CD4-positive, alpha-beta memory T cell (primary cell): ENCODE data around the gene MTERF2. TPM values are rescaled to one million over a fixed set of nuclear protein-coding genes. Genes with fewer than 3 reads are reported as not detected.
"Not testable (repeated sequence)": the region's sequence is repeated elsewhere in the genome, so short reads cannot be mapped to it uniquely, and the experiment has no call there.

Experiments used
- CTCF ChIA-PET: fragments of 350-600 bp; sonication (Branson Sonifier 250); formaldehyde crosslinking; loops from one replicate; lab custom pipeline; 2021; ENCODE audit warnings: inconsistent platforms; ENCODE audit not compliant: partially characterized antibody; lab: Charles Lee
- POLR2A ChIA-PET: fragments of 350-600 bp; sonication (Branson Sonifier 250); formaldehyde crosslinking; loops from one replicate; lab custom pipeline; 2021; ENCODE audit not compliant: partially characterized antibody; lab: Charles Lee
- DNase-seq, 5 donors: peaks; one replicate each; pipeline versions ENCODE4 v3.0.0 to v3.0.0-alpha.2; 2020 to 2022; ENCODE audit warnings: mixed read lengths in 1 of 5
- H3K27ac ChIP-seq: one replicate; pipeline ENCODE4 v1.7.0; 2013; ENCODE audit warnings: low read depth, low read length
- H3K27me3 ChIP-seq: 2 replicates; pipeline ENCODE4 v1.7.0; 2013; ENCODE audit warnings: mild to moderate bottlenecking, low read length, moderate library complexity; ENCODE audit not compliant: insufficient read depth
- H3K36me3 ChIP-seq: 2 replicates; pipeline ENCODE4 v1.7.0; 2013; ENCODE audit warnings: mild to moderate bottlenecking, low read length, moderate library complexity; ENCODE audit not compliant: insufficient read depth
- H3K4me1 ChIP-seq: 2 replicates; pipeline ENCODE4 v1.7.0; 2013; ENCODE audit warnings: mild to moderate bottlenecking, low read length, moderate library complexity; ENCODE audit not compliant: insufficient read depth
- H3K4me3 ChIP-seq, 2 donors: one replicate each; pipeline ENCODE4 v1.7.0; 2013; ENCODE audit warnings: low read length in 2 of 2, mild to moderate bottlenecking in 1 of 2
- H3K9me3 ChIP-seq, 2 donors: one replicate each; pipeline ENCODE4 v1.7.0; 2013; ENCODE audit warnings: low read length in 2 of 2, control low read depth in 1 of 2; ENCODE audit not compliant: control insufficient read depth in 1 of 2
- H3K27ac Mint-ChIP-seq, 7 donors: one replicate each; pipeline ENCODE4 v1.8.0; 2020 to 2021; ENCODE audit warnings: mixed read lengths in 7 of 7, mild to moderate bottlenecking in 6 of 7, inconsistent platforms in 3 of 7, moderate library complexity in 3 of 7
- H3K27me3 Mint-ChIP-seq, 2 donors: one replicate each; pipeline ENCODE4 v1.8.0; 2020 to 2021; ENCODE audit warnings: mixed read lengths in 2 of 2
- H3K36me3 Mint-ChIP-seq, 2 donors: one replicate each; pipeline ENCODE4 v1.8.0; 2020 to 2021; ENCODE audit warnings: mixed read lengths in 2 of 2, inconsistent platforms in 1 of 2, mild to moderate bottlenecking in 1 of 2
- H3K4me1 Mint-ChIP-seq, 4 donors: one replicate each; pipeline ENCODE4 v1.8.0; 2020 to 2021; ENCODE audit warnings: mixed read lengths in 4 of 4, mild to moderate bottlenecking in 1 of 4
- H3K4me3 Mint-ChIP-seq, 8 donors: one replicate each; pipeline ENCODE4 v1.8.0; 2020 to 2021; ENCODE audit warnings: mixed read lengths in 8 of 8, mild to moderate bottlenecking in 7 of 8, moderate library complexity in 6 of 8, inconsistent platforms in 3 of 8
- H3K9me3 Mint-ChIP-seq, 8 donors: one replicate each; pipeline ENCODE4 v1.8.0; 2020 to 2021; ENCODE audit warnings: mixed read lengths in 8 of 8, mild to moderate bottlenecking in 5 of 8, inconsistent platforms in 3 of 8, moderate library complexity in 1 of 8
- intact Hi-C: fragments of 100-400 bp; cut with micrococcal nuclease; formaldehyde crosslinking; loops from one replicate; pipeline ENCODE4 v1.15.1; 2023
- polyA plus RNA-seq, 2 donors: library from polyadenylated mRNA; unstranded; fragments of 300-500 nt; fragmentation: Illumina TruSeq; gene quantifications; one replicate each; pipeline ENCODE4 v1.2.3, GENCODE V29; 2021
- total RNA-seq, 2 experiments: library from RNA; stranded (reverse); gene quantifications; one replicate each; pipeline ENCODE4 v1.2.3, GENCODE V29; 2021

The MTERF2 gene
- total and polyA plus RNA-seq, 4 experiments from 2014 or later: 5.6 to 12.0 (median 10.3) TPM

DNA sequence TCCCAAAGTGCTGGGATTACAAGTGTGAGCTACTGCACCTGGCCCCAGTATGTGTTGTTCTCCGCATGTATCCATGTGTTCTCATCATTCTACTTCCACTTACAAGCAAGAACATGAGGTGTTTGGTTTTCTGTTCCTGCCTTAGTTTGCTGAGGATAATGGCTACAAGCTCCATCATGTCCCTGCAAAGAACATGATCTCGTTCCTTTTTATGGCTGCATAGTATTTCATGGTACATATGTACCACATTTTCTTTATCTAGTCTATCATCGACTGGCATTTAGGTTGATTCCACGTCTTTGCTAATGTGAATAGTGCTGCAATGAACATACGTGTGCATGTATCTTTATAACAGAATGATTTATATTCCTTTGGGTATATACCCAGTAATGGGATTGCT is 9.2 kb upstream of the MTERF2 start:
- peak overlapping the region in 1 of 7 donors; percentile 17 for H3K27ac Mint-ChIP-seq
- peaks cover 31 to 47% of the 10 kb centered on the region in 2 donors for H3K36me3 Mint-ChIP-seq
- H3K4me1 Mint-ChIP-seq, H3K27me3 Mint-ChIP-seq, intact Hi-C loops, CTCF ChIA-PET, H3K4me1 ChIP-seq, H3K4me3 Mint-ChIP-seq, H3K9me3 Mint-ChIP-seq, H3K4me3 ChIP-seq, DNase-seq, H3K27me3 ChIP-seq, POLR2A ChIA-PET, H3K9me3 ChIP-seq, H3K36me3 ChIP-seq, H3K27ac ChIP-seq: not testable (repeated sequence)

DNA sequence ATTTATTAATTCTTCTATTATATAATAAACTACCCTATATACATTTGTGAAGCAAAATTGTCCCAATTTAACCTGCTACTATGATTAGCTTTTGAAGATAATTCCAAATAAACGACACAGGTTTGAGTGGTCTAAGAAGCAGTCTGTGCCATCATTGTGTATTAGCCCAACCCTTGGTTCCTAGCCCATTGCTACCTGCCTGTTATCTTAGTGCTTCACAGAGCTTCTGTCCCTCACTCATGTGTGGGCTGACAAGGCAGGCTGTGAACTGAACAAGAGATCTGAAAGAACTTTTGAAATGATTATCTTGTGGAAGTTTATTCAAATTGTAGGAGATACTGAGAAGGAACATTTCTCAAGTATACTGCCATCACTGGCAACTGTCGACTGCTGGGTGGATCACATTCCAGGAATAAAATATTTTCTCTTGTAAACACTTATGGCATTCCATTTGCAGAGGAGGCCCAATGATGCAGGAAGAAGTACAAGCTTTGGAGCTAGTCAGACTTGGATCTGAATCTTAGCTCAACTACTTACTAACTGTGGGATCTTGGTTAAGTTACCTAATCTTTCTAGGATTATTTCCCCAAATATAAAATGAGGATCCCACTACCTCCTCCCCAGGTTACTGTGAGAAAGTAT is 7.8 kb upstream of the MTERF2 start:
- peaks cover 7% of the 10 kb centered on the region for H3K36me3 ChIP-seq
- Mint-ChIP-seq H3K27ac (peak overlapping the region in 1 of 7 donors; percentile 51), H3K4me3 (no peak overlapping the region), H3K27me3 (no peaks in the 10 kb centered on the region), H3K9me3 (no peaks in the 10 kb centered on the region), H3K4me1 (no peaks in the 10 kb centered on the region), H3K36me3 (peaks cover 26 to 40% of the 10 kb centered on the region in 2 donors)
- CTCF ChIA-PET: no interaction called here
- no peaks in the 10 kb centered on the region for H3K4me1 ChIP-seq
- no peaks in the 10 kb centered on the region for H3K9me3 ChIP-seq
- H3K27me3 ChIP-seq: no peaks in the 10 kb centered on the region
- no peak overlapping the region for H3K4me3 ChIP-seq
- POLR2A ChIA-PET: interaction anchor here (0.6 to 1.3 kb wide), 2 partner anchors 38 to 41 kb away, joined by 3 to 4 read pairs; no protein-coding TSS in a partner anchor
- no peak overlapping the region for H3K27ac ChIP-seq
- intact Hi-C loops: no loop called here
- no peak for DNase-seq

DNA sequence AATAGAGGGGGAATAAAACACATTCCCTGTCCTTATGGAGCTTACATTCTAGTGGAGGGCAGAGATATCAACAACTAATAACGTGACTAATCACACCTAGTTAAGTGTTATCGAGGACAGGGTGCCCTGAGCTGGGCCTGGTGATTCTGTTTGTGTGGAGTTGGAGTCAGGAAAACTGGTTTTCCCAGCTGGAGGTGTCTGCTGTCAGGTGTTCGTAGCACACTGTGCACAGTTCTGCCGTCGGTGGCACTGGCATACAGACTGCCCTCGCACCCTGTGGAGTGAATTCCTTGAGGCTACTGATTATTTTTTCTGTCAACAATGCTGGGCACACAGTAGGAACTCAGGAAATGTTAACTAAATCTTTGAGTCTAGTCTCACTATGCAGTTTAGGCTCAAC is 900 bp upstream of the MTERF2 start:
- Histone ChIP-seq H3K4me1 (peaks cover 29% of the 10 kb centered on the region), H3K9me3 (no peaks in the 10 kb centered on the region), H3K4me3 (no peak overlapping the region), H3K27me3 (no peaks in the 10 kb centered on the region), H3K36me3 (peaks cover 3% of the 10 kb centered on the region), H3K27ac (no peak overlapping the region)
- Mint-ChIP-seq H3K27me3 (no peaks in the 10 kb centered on the region), H3K4me3 (peak overlapping the region; percentile 10 to 97 (median 96)), H3K36me3 (peaks cover 9 to 16% of the 10 kb centered on the region in 2 donors), H3K9me3 (peaks cover 0 to 3% (median 0%) of the 10 kb centered on the region in 8 donors), H3K27ac (peak overlapping the region in 2 of 7 donors; percentile 43 to 86), H3K4me1 (peaks cover 30 to 49% (median 36%) of the 10 kb centered on the region in 4 donors)
- ChIA-PET CTCF (interaction anchor here (1.0 to 1.9 kb wide), 2 partner anchors 32 to 104 kb away, joined by 3 to 6 read pairs; partner anchors contain the start of gene TMEM263), POLR2A (interaction anchor here (0.9 to 2.9 kb wide), 6 partner anchors 10 to 630 kb away, joined by 3 to 24 read pairs (median 3); partner anchors contain the start of genes POLR3B and TMEM263)
- intact Hi-C loops: loop anchor here (1.0 kb wide), 1 partner anchor 32 kb away; no protein-coding TSS in a partner anchor
- DNase-seq: no peak

- peaks cover 7 to 16% of the 10 kb centered on the region in 2 donors for H3K36me3 Mint-ChIP-seq
- intact Hi-C loops: no loop called here
- Histone ChIP-seq H3K27ac (peak overlapping the region; percentile 87), H3K9me3 (no peaks in the 10 kb centered on the region), H3K36me3 (peaks cover 3% of the 10 kb centered on the region), H3K4me3 (peak overlapping the region; percentile 63 to 77), H3K4me1 (peaks cover 29% of the 10 kb centered on the region), H3K27me3 (no peaks in the 10 kb centered on the region)
- ChIA-PET CTCF (interaction anchor here (1.9 kb wide), 1 partner anchor 106 kb away, joined by 6 read pairs; no protein-coding TSS in a partner anchor), POLR2A (interaction anchor here (0.9 to 2.9 kb wide), 8 partner anchors 8 to 334 kb away, joined by 3 to 24 read pairs (median 4); partner anchors contain the start of gene TMEM263)
- H3K4me3 Mint-ChIP-seq: peak overlapping the region; percentile 95 to 97 (median 96)
- peaks cover 0 to 3% (median 0%) of the 10 kb centered on the region in 8 donors for H3K9me3 Mint-ChIP-seq
- peaks cover 30 to 49% (median 36%) of the 10 kb centered on the region in 4 donors for H3K4me1 Mint-ChIP-seq
- DNase-seq: no peak
- no peaks in the 10 kb centered on the region for H3K27me3 Mint-ChIP-seq
- peak overlapping the region in 6 of 7 donors; percentile 86 to 96 (median 94) for H3K27ac Mint-ChIP-seq
Observed at GRCh38 chr12:106986135-106986534, 811 bp downstream of the MTERF2 start.

- ChIA-PET CTCF (no interaction called here), POLR2A (interaction anchor here (1.5 to 1.6 kb wide), 2 partner anchors 25 to 29 kb away, joined by 4 to 5 read pairs; no protein-coding TSS in a partner anchor)
- intact Hi-C loops: no loop called here
- Histone ChIP-seq H3K36me3 (peaks cover 3% of the 10 kb centered on the region), H3K4me3 (no peak overlapping the region), H3K4me1 (peaks cover 29% of the 10 kb centered on the region), H3K27me3 (no peaks in the 10 kb centered on the region), H3K27ac (no peak overlapping the region), H3K9me3 (no peaks in the 10 kb centered on the region)
- DNase-seq: no peak
- Mint-ChIP-seq H3K36me3 (peaks cover 7 to 16% of the 10 kb centered on the region in 2 donors), H3K4me3 (peak overlapping the region in 6 of 8 donors; percentile 95 to 97 (median 96)), H3K27me3 (no peaks in the 10 kb centered on the region), H3K27ac (peak overlapping the region in 2 of 7 donors; percentile 15 to 80), H3K9me3 (peaks cover 0 to 3% (median 0%) of the 10 kb centered on the region in 8 donors), H3K4me1 (peaks cover 30 to 49% (median 36%) of the 10 kb centered on the region in 4 donors)
Observed at GRCh38 chr12:106985479-106985878, 1.5 kb downstream of the MTERF2 start.

DNA sequence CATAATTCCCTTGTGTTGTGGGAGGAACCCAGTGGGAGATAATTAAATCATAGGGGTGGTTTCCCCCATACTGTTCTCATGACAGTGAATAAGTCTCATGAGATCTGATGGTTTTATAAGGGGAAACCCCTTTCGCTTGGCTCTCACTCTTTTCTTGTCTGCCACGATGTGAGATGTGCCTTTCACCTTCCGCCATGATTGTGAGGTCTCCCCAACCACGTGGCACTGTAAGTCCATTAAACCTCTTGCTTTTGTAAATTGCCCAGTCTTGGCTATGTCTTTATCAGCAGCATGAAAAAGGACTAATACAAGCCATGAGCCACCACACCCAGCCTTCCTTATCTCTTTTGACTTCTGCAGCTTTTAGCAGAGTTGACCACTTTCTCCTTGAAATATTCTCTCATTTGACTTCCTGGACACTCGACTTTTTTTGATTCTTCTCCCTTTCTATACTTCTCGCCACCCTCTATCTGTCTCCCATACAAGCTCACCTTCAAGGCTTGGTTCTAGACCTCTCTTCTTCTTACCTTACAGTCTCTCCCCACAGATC is 2.3 kb downstream of the MTERF2 start:
- H3K36me3 Mint-ChIP-seq: peaks cover 7 to 16% of the 10 kb centered on the region in 2 donors
- H3K27me3 Mint-ChIP-seq: no peaks in the 10 kb centered on the region
- H3K27ac Mint-ChIP-seq: peak overlapping the region in 5 of 7 donors; percentile 4 to 81 (median 15)
- peak overlapping the region in 3 of 8 donors; percentile 0 to 32 (median 5) for H3K4me3 Mint-ChIP-seq
- Histone ChIP-seq H3K27me3 (no peaks in the 10 kb centered on the region), H3K27ac (no peak overlapping the region), H3K4me3 (no peak overlapping the region), H3K36me3 (peaks cover 3% of the 10 kb centered on the region), H3K9me3 (no peaks in the 10 kb centered on the region), H3K4me1 (peaks cover 29% of the 10 kb centered on the region)
- CTCF ChIA-PET: no interaction called here
- peaks cover 30 to 49% (median 36%) of the 10 kb centered on the region in 4 donors for H3K4me1 Mint-ChIP-seq
- H3K9me3 Mint-ChIP-seq: peaks cover 0 to 3% (median 0%) of the 10 kb centered on the region in 8 donors
- no peak for DNase-seq
- intact Hi-C loops: no loop called here
- POLR2A ChIA-PET: interaction anchor here (1.5 to 1.6 kb wide), 2 partner anchors 24 to 28 kb away, joined by 4 to 5 read pairs; no protein-coding TSS in a partner anchor

DNA sequence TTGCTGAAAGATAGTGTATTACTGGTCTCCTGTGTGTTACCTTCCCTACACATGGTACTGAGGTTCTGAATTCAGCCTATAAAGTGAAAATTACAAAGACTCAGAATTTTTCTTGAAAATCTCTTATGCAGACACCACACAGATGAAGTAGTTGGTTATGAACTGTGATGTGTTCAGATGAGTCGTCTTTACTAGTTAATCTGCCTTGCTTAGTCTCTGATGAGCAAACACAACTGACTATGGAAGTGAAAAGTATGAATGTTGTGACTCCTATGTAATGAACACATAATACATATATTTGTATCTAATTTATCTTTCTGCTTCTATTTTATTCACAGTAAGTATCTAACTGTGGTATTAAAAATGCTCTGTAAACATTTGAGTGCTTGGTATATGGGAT is 4.7 kb downstream of the MTERF2 start:
- Mint-ChIP-seq H3K4me1 (peaks cover 26 to 37% (median 31%) of the 10 kb centered on the region in 4 donors), H3K36me3 (peaks cover 15 to 16% of the 10 kb centered on the region in 2 donors), H3K9me3 (peaks cover 0 to 3% (median 0%) of the 10 kb centered on the region in 8 donors), H3K27ac (peak overlapping the region in 1 of 7 donors; percentile 23), H3K4me3 (no peak overlapping the region), H3K27me3 (no peaks in the 10 kb centered on the region)
- Histone ChIP-seq H3K27ac (no peak overlapping the region), H3K36me3 (peaks cover 3% of the 10 kb centered on the region), H3K4me3 (no peak overlapping the region), H3K27me3 (no peaks in the 10 kb centered on the region), H3K9me3 (no peaks in the 10 kb centered on the region), H3K4me1 (peaks cover 24% of the 10 kb centered on the region)
- no peak for DNase-seq
- CTCF ChIA-PET: no interaction called here
- POLR2A ChIA-PET: no interaction called here
- intact Hi-C loops: no loop called here
